Myocyte (in vitro differentiated cells): ENCODE data around the gene FAP. TPM values are rescaled to one million over a fixed set of nuclear protein-coding genes. Genes with fewer than 3 reads are reported as not detected.
A peak's percentile ranks its signal among the peaks of the same experiment; 100 is the strongest.

Experiments
- DNase-seq: peaks from one replicate; pipeline ENCODE4 v3.0.0-alpha.2; 2012; ENCODE audit warnings: low read depth
- polyA plus RNA-seq: library from polyadenylated mRNA; unstranded; fragments of >200 nt; gene quantifications from one replicate; pipeline ENCODE4 v1.2.1, GENCODE V29; 2012; ENCODE audit warnings: missing spikeins
- total RNA-seq: library from RNA; depleted of rRNA; stranded (reverse); fragments of >200 nt; gene quantifications from 2 replicates; pipeline ENCODE4 v1.2.3, GENCODE V29; 2014

FAP gene
- total RNA-seq = 48.4 and 57.7 TPM in 2 replicates
- 93.9 TPM for polyA plus RNA-seq

DNA sequence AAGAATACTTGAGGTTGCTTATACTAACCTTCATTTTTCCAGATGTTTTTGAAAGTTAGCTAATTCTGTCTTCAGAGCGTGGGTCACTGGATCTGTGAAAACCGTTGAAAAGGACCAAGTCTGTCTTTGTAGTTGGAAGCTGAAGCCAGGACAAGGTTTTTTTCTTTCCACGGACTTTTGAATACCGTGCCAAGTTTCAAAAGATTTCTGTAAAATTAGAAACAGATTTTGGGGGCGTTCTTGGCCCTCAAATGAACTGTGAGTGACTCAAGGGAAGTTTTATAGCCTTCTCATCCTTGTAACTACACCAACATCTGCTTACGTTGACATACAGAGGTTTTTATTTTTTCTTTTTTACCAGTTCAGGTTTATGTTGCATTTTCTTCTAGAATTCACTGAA is at the start of gene FAP:
FAP (minus strand) TSS at position 152 of the 400 bp plus-strand sequence; CDS start at position 34, 118 bp downstream.
- DNase-seq = peak; percentile 73

DNA sequence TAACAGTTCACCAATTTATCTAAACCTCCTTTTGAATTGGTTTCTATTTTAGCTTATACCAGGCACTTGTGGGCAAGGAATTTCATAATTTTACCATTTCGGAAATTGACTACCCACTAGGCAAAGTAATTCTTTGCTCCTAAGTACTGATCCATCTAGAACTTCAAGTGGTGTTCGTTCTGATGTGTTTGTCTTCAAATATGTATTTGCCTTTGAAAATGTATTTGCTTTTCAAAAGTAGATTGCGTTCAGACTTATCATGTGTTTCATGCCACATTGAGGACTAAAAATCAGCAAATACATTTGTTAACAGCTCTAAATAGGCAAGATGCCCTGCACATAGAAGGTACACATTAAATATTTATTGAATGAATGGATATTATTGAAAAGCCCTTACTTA is 48.5 kb upstream of the FAP start:
- no peak for DNase-seq

DNA sequence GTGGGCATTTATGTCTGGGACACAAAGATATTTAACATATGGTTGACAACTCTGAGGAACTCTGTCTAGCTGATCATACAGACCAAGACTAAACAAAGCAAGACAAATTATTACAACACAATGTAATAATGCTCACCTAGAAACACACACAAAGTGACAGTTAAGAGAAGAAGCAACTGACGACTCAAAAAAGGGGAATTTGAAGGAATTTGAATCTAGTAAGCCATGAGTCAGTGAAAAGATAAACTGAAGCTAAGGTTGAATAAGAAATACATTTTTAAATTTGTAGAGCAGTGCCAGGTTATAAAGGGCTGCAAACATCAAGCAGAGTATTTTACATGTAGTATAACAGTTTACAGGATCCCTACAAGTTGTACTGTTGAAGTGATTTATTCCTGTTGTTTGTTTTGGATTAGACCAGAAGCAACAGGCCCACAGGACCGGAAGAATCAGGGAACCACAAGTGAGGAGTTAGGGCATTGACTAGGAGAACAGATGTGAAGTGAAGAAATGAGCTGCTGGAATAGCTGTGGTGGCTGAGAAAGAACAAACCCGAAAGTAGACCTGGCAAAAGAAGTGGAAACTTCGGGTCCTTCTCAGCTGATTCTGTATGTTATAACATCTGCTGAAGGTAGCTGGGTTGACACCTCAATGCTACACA is 39.6 kb upstream of the FAP start:
- DNase-seq = peak; percentile 49

DNA sequence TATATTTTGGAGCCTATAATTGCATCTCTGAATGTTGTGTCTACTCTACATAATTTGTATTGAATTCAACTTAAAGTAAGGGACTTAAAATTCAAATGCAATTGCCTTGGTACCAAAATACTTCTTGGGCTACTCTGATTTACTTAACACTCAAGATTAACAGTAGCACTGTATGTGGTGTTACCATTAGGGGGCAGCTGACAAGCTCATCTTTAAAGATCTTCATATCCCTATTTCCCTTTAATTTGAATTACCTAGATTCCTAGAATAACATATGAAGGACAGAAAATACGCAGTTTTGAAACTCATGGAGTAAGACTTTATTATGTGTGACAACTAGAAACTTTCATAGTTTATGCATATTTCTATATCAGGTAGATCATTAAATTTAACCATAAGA is 37.4 kb upstream of the FAP start:
- no peak for DNase-seq

GRCh38 chr2:162277381-162277780 is 34.1 kb upstream of the FAP start:
- no peak for DNase-seq

DNA sequence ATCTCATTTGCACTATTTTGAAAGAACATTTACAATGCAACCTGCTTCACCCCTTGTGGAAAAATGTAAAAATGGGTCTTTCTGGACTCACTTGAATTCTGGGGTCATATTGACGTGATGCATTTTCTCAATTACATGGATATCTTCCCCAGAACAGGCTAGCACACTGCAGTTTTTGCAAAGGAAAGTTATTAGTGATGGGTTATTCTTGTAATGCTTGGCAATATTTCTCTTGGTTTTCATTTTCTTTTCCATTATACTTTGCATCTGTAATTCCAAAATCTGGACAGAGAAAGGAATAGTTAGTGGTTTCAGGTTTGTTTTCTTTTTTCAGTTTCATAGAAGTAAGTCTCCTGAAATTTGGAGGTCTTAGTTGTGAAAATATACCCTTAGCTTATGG is 24.8 kb upstream of the FAP start:
- no peak for DNase-seq

GRCh38 chr2:162267496-162267895 is 24.3 kb upstream of the FAP start:
- no peak for DNase-seq

DNA sequence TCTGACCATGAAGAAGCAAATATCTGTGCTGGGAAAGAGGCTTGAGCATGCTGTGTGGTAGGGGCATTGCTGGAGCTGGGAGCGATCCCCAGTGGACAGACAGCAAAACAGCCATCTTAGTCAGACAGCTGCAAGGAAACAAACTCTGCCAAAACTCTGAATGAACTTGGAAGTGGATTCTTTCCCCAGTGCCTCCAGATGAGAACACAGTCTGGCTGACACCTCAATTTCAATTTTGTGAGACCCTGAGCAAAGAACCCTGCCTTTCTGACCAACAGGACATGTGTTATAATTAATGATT is 23.2 kb upstream of the FAP start:
- DNase-seq = peak; percentile 44

GRCh38 chr2:162265666-162266459 is 22.6 kb upstream of the FAP start:
- DNase-seq = no peak

GRCh38 chr2:162261032-162261945 is 18.0 kb upstream of the FAP start:
- peak; percentile 65 for DNase-seq

DNA sequence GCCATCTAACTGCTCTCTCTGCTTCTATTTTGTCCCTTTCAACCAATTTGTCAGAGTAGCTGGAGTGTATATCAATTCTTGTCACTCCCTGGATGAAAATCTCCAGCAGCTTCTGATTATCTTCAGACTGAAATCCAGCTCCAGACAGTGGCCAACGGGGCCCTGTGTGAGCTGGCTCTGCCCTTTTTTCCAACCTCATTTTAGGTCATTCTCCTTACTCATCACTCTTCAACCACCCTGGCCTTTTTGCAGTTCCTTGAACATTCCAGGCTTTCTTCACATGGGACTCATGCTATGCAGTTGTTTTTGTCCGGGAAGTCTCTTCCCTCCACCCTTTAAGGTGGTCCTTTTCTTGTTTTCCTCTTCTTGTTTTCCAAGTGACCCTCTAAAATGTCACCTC is 15.4 kb upstream of the FAP start:
- no peak for DNase-seq

DNA sequence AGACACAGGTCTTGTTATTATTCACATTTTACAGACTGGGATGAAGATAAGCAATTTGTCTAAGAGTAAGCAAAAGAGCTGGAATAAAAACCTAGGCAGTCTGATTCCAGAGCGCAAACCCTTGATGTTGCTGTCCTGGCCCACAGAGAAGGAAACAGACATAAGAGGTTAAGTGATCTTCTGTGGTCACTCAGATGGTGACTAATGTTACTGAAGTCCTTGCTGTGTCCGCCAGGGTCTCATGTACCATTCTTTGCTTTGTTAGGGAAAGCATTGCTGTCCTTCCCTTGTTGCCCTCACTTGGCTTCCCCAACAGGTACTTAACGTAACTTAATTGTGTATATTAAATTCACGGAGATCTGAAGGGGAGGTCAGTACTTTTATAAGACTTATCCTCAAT is 14.9 kb upstream of the FAP start:
- peak; percentile 32 for DNase-seq

GRCh38 chr2:162257425-162257824 is 14.2 kb upstream of the FAP start:
- DNase-seq = no peak

DNA sequence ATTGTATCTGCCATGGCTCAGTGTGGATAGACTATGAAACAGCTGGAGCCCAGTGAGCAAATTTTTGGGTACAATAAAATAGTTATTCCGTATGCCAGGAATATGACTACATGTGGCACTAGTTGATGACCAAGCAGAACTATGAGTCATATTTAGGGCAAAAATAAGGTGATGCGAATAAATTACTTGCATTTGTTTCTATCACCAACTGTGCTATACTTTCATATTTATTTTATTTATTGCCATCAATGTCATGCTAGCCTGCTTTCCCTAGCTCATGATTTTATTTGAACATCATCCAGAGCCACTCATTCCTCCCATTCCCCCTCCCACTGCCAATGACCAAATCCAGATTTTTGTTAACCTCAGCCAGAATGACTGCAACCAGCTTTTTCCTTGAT is 13.3 kb upstream of the FAP start:
- DNase-seq = peak; percentile 46

- no peak for DNase-seq
Measured at GRCh38 chr2:162254236-162254871, 11.1 kb upstream of the FAP start.

DNA sequence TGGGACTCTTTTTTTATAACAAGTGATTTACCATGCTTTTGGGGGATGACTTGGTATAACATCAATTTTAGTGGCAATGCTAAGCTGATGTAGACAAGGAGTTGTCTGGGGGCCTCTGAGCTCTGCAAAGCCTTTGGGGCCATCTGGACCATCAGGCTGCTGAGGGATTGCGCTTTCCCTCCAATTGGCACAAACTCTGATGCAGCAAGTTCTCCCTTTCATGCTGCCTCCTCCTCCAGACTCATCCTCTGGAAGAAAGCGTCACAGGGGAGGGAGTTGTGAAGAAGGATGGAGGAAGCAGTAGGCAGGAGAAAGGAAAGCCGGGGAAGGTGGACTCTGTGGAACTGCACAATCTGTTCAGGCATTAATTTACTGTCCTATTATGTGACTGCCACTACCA is 10.2 kb upstream of the FAP start:
- no peak for DNase-seq

DNA sequence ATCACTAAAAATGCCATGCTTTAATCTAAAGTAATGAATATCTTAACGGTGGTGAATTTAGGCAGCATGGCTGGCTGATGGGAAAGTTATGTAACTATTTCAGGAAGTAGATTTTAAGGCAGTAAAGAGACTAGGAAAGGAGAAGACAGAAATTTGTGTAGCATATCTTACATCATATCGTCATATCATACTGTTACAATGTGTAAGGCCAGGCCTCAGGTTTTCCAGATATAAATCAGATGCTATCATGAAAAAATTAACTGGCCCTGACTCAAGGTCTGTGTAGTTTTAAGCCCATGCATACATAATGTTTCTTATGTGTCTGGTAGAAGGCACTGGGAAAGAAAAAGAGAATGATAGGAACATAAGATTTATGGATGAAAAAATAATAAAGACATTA is 8.9 kb upstream of the FAP start:
- no peak for DNase-seq

DNA sequence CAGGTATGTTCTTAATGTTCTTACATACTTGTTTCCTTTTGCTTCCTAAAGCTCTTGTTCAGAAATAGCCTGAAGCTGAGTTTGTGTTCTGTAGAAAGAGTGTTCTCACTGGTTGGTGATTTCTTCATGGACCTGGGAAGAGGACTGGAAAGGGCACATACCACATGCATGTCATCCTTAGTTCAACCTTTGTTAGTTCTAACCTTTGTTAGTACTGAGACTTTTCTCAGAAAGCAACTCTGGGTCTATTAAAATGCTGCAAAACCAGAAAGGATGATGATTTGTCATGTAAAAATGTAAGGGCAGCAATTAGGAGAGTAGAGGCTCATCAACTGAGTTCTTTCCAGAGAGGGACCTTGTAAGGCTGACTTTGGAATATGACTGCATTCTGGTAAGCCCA is 2.5 kb upstream of the FAP start:
- DNase-seq = no peak

DNA sequence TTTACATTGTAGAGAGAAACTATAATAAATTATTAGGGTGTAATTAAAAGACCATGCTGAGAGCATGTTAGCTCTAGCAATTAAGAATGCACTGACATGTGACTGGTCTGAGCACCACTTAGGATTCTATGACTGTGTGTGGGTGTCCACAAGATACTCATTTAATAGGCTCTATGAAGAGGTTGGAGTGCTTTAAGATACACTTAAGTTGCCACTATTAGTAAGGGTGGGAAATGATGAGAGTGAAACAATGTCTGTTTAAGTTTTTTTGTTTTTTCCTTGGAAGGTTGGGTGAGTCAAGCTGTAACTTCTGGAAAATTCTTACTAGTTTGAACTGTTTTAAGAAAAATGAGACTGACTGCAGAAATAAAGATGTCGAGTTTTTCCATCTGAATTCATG is 1.8 kb upstream of the FAP start:
- no peak for DNase-seq

DNA sequence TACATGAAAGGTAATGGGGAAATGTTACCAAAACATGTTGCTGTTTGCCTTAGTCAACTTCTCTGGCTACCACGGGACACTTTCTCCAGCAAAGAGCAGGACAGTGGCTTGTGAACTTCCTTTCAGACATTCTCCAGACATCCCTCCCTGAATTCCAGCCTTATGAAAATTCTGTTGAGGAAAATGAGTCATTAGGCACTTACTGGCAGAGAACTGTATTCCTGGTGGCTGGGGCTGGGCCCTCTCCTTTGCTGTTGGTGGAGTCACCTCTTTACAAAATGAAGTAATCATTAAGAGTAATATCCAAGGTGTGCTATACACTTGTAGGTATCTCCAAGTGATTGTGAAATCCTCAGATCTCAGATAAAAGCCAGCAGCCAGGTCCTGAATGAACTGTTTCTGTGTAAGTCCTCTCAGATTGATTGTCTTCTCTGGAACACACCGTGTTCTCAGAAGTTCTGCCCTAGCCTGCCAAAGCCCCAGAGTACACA is 1.3 kb upstream of the FAP start:
- DNase-seq = peak; percentile 75

DNA sequence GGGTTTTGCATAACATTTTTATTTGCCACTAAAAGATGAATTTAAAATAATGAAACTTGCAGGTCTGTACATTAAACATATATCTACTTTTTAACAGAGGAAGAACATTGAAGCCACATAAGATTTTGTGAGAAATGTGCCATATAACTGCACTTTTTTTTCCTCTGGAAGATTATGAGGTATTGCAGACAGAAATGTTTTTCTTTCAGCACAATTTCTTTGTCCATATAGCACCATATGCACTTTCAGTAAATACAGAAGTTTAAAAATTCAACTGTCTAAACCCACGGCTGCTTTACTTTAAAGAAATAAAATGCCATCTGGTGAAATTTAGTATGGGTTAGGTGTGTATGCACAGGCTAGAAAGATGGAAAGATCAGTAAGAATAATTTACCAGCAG is 470 bp upstream of the FAP start:
- DNase-seq = no peak
